ENCODE measurements around the gene DEGS2.
"Not testable (repeated sequence)": the region's sequence is repeated elsewhere in the genome, so short reads cannot be mapped to it uniquely, and the experiment has no call there.

DEGS2 gene

GRCh38 chr14:100159094-100159864 is at the start of gene DEGS2:
DEGS2 (minus strand) TSS chr14:100159645; CDS start chr14:100159587, 58 bp downstream.
- DNase-seq (ENCODE audit: low read depth, low spot score): no peak

- DNase-seq (ENCODE audit: low read depth, low spot score): not testable (repeated sequence)
Measured at GRCh38 chr14:100208136-100208535, 48.7 kb upstream of the DEGS2 start.

GRCh38 chr14:100207588-100207987 is 48.1 kb upstream of the DEGS2 start:
- not testable (repeated sequence) for DNase-seq (ENCODE audit: low read depth, low spot score)

GRCh38 chr14:100204835-100205167 is 45.4 kb upstream of the DEGS2 start:
- DNase-seq (ENCODE audit: low read depth, low spot score): not testable (repeated sequence)

GRCh38 chr14:100203962-100204834 is 44.8 kb upstream of the DEGS2 start:
- no peak for DNase-seq (ENCODE audit: low read depth, low spot score)

GRCh38 chr14:100203146-100203545 is 43.7 kb upstream of the DEGS2 start:
- DNase-seq (ENCODE audit: low read depth, low spot score): no peak

GRCh38 chr14:100202712-100203111 is 43.3 kb upstream of the DEGS2 start:
- DNase-seq (ENCODE audit: low read depth, low spot score): no peak

- no peak for DNase-seq (ENCODE audit: low read depth, low spot score)
Measured at GRCh38 chr14:100201701-100202100, 42.3 kb upstream of the DEGS2 start.

GRCh38 chr14:100200311-100200710 is 40.9 kb upstream of the DEGS2 start:
- no peak for DNase-seq (ENCODE audit: low read depth, low spot score)

GRCh38 chr14:100199240-100199860 is 39.9 kb upstream of the DEGS2 start:
- no peak for DNase-seq (ENCODE audit: low read depth, low spot score)

GRCh38 chr14:100193417-100194357 is 34.2 kb upstream of the DEGS2 start:
- no peak for DNase-seq (ENCODE audit: low read depth, low spot score)

- peak; percentile 99 for DNase-seq (ENCODE audit: low read depth, low spot score)
Measured at GRCh38 chr14:100192672-100193416, 33.4 kb upstream of the DEGS2 start.

- no peak for DNase-seq (ENCODE audit: low read depth, low spot score)
Measured at GRCh38 chr14:100192250-100192671, 32.8 kb upstream of the DEGS2 start.

- no peak for DNase-seq (ENCODE audit: low read depth, low spot score)
Measured at GRCh38 chr14:100191584-100192249, 32.3 kb upstream of the DEGS2 start.

- DNase-seq (ENCODE audit: low read depth, low spot score): no peak
Measured at GRCh38 chr14:100190126-100190525, 30.7 kb upstream of the DEGS2 start.

- no peak for DNase-seq (ENCODE audit: low read depth, low spot score)
Measured at GRCh38 chr14:100188392-100189030, 29.1 kb upstream of the DEGS2 start.

GRCh38 chr14:100187247-100187833 is 27.9 kb upstream of the DEGS2 start:
- no peak for DNase-seq (ENCODE audit: low read depth, low spot score)

- not testable (repeated sequence) for DNase-seq (ENCODE audit: low read depth, low spot score)
Measured at GRCh38 chr14:100181876-100182551, 22.6 kb upstream of the DEGS2 start.

All from activated CD4-positive, CD25-positive, alpha-beta regulatory T cell treated with anti-CD3 and anti-CD28 coated beads, Interleukin-2, amount 50 U/mL, for 16 hours (primary cell).